ENCODE results near the gene MYBPC2. TPM values are rescaled to one million over a fixed set of nuclear protein-coding genes. Genes with fewer than 3 reads are reported as not detected.
"Not testable (repeated sequence)": the region's sequence is repeated elsewhere in the genome, so short reads cannot be mapped to it uniquely, and the experiment has no call there.

The MYBPC2 gene
- not detected for total RNA-seq (ENCODE audit: insufficient read depth, low replicate concordance)

- peak; percentile 17 for DNase-seq (ENCODE audit: low spot score)
These were observed at the start of gene MYBPC2 for GRCh38 chr19:50432221-50433028. MYBPC2 (plus strand) TSS chr19:50432892; CDS start chr19:50432954, 62 bp downstream.

- no peak for DNase-seq (ENCODE audit: low spot score)
These were observed 49.5 kb upstream of the MYBPC2 start for GRCh38 chr19:50383001-50383851.

- DNase-seq (ENCODE audit: low spot score) = peak; percentile 99
These were observed 48.6 kb upstream of the MYBPC2 start, which contains the start of gene POLD1 for GRCh38 chr19:50383852-50384684. POLD1 (plus strand) TSS chr19:50384347; CDS start chr19:50398852, 14,505 bp downstream.

- DNase-seq (ENCODE audit: low spot score) = no peak
These were observed 47.8 kb upstream of the MYBPC2 start for GRCh38 chr19:50384685-50385535.

- no peak for DNase-seq (ENCODE audit: low spot score)
These were observed 45.4 kb upstream of the MYBPC2 start for GRCh38 chr19:50387176-50387867.

- DNase-seq (ENCODE audit: low spot score) = no peak
These were observed 44.8 kb upstream of the MYBPC2 start for GRCh38 chr19:50387868-50388245.

- DNase-seq (ENCODE audit: low spot score) = not testable (repeated sequence)
These were observed 42.4 kb upstream of the MYBPC2 start for GRCh38 chr19:50390295-50390694.

- not testable (repeated sequence) for DNase-seq (ENCODE audit: low spot score)
These were observed 41.7 kb upstream of the MYBPC2 start for GRCh38 chr19:50390952-50391351.

- no peak for DNase-seq (ENCODE audit: low spot score)
These were observed 39.9 kb upstream of the MYBPC2 start for GRCh38 chr19:50392759-50393158.

GRCh38 chr19:50393589-50393988 is 39.1 kb upstream of the MYBPC2 start:
- DNase-seq (ENCODE audit: low spot score) = no peak

- DNase-seq (ENCODE audit: low spot score) = no peak
These were observed 38.7 kb upstream of the MYBPC2 start for GRCh38 chr19:50394017-50394416.

GRCh38 chr19:50398675-50399367 is 33.9 kb upstream of the MYBPC2 start:
- no peak for DNase-seq (ENCODE audit: low spot score)

GRCh38 chr19:50399368-50399745 is 33.3 kb upstream of the MYBPC2 start:
- no peak for DNase-seq (ENCODE audit: low spot score)

GRCh38 chr19:50401605-50402450 is 30.9 kb upstream of the MYBPC2 start:
- DNase-seq (ENCODE audit: low spot score) = no peak

- no peak for DNase-seq (ENCODE audit: low spot score)
These were observed 30.0 kb upstream of the MYBPC2 start for GRCh38 chr19:50402544-50403301.

GRCh38 chr19:50406156-50406820 is 26.4 kb upstream of the MYBPC2 start:
- no peak for DNase-seq (ENCODE audit: low spot score)

GRCh38 chr19:50406829-50407228 is 25.9 kb upstream of the MYBPC2 start:
- DNase-seq (ENCODE audit: low spot score) = no peak
